H1 (cell line): Measurements from ENCODE around the gene ACACA. TPM values are rescaled to one million over a fixed set of nuclear protein-coding genes. Genes with fewer than 3 reads are reported as not detected.

ENCODE experiments used
- CTCF ChIA-PET: fragments of 300-600 bp; sonication (Branson Sonifier 250); formaldehyde crosslinking; loops from one replicate; lab custom pipeline; 2021; ENCODE audit not compliant: partially characterized antibody; lab: Charles Lee
- POLR2A ChIA-PET: fragments of 300-600 bp; sonication (Branson Sonifier 250); formaldehyde crosslinking; loops from one replicate; lab custom pipeline; 2021; ENCODE audit warnings: inconsistent platforms; ENCODE audit not compliant: partially characterized antibody; lab: Charles Lee
- DNase-seq, 2 experiments: peaks; one replicate each; pipeline versions ENCODE4 v3.0.0 to v3.0.0-alpha.2; 2010 to 2022; ENCODE audit warnings: low spot score in 2 of 2, low read depth in 1 of 2, mixed read lengths in 1 of 2
- FAIRE-seq: peaks from 2 replicates; lab custom pipeline; 2011; peaks lifted over from hg19 to GRCh38; lab: Jason Lieb, UNC
- H2AFZ ChIP-seq: 2 replicates; pipeline ENCODE4 v1.8.1; 2012; ENCODE audit warnings: low read length, inconsistent platforms
- H2AK5ac ChIP-seq: 2 replicates; pipeline ENCODE4 v1.6.1; 2013; ENCODE audit warnings: low read depth, low read length
- H2BK120ac ChIP-seq: replicated peaks from 2 replicates; pipeline ENCODE3; 2013; ENCODE audit warnings: low read depth, low read length, inconsistent platforms
- H2BK12ac ChIP-seq: 2 replicates; pipeline ENCODE4 v1.6.1; 2013; ENCODE audit warnings: low read depth, low read length
- H2BK15ac ChIP-seq: 2 replicates; pipeline ENCODE4 v1.6.1; 2013; ENCODE audit warnings: low read length
- H2BK20ac ChIP-seq: 2 replicates; pipeline ENCODE4 v1.6.1; 2013; ENCODE audit warnings: low read length
- H2BK5ac ChIP-seq: 2 replicates; pipeline ENCODE4 v1.6.1; 2013; ENCODE audit warnings: low read depth, low read length
- H3K14ac ChIP-seq: 2 replicates; pipeline ENCODE4 v1.6.1; 2013; ENCODE audit warnings: inconsistent platforms; ENCODE audit not compliant: insufficient read length
- H3K18ac ChIP-seq: 2 replicates; pipeline ENCODE4 v1.6.1; 2013; ENCODE audit warnings: low read length; ENCODE audit errors: extremely low read depth
- H3K23ac ChIP-seq: 2 replicates; pipeline ENCODE4 v1.6.1; 2013; ENCODE audit warnings: inconsistent platforms; ENCODE audit not compliant: insufficient read length
- H3K23me2 ChIP-seq: 2 replicates; pipeline ENCODE4 v1.6.1; 2013; ENCODE audit warnings: low read depth, low read length
- H3K27ac ChIP-seq: 2 replicates; pipeline ENCODE4 v1.6.1; 2011; ENCODE audit warnings: low read depth, low read length, inconsistent platforms
- H3K27me3 ChIP-seq, 4 experiments: replicated peaks in 1 of 4; 1 replicate in 1 of 4; 2 replicates in 3 of 4; pipeline versions ENCODE4 v1.6.1 to v1.8.1; 2011 to 2013; ENCODE audit warnings: low read length in 3 of 4, mild to moderate bottlenecking in 3 of 4, inconsistent platforms in 2 of 4, mixed read lengths in 2 of 4, moderate library complexity in 1 of 4; ENCODE audit not compliant: control insufficient read depth in 3 of 4, insufficient read depth in 3 of 4; ENCODE audit errors: extremely low read depth in 1 of 4
- H3K36me3 ChIP-seq, 4 experiments: 2 replicates each; pipeline versions ENCODE4 v1.6.1 to v1.8.1; 2011 to 2013; ENCODE audit warnings: mild to moderate bottlenecking in 4 of 4, low read length in 3 of 4, moderate library complexity in 2 of 4, control low read depth in 1 of 4, inconsistent platforms in 1 of 4; ENCODE audit not compliant: insufficient read depth in 4 of 4, control insufficient read depth in 2 of 4
- H3K4ac ChIP-seq: replicated peaks from 2 replicates; pipeline ENCODE3; 2013; ENCODE audit warnings: low read length, low read depth, mixed read lengths, inconsistent platforms; ENCODE audit not compliant: insufficient read length
- H3K4me1 ChIP-seq, 4 experiments: replicated peaks in 1 of 4; 1 replicate in 1 of 4; 2 replicates in 3 of 4; pipeline versions ENCODE4 v1.6.1 to v1.8.1; 2011 to 2013; ENCODE audit warnings: low read length in 3 of 4, inconsistent platforms in 2 of 4, mixed read lengths in 1 of 4; ENCODE audit not compliant: insufficient read depth in 4 of 4, control insufficient read depth in 3 of 4
- H3K4me2 ChIP-seq, 2 experiments: 2 replicates each; pipeline versions ENCODE4 v1.6.1 to v1.8.1; 2011 to 2013; ENCODE audit warnings: low read depth in 2 of 2, low read length in 2 of 2, control low read depth in 1 of 2, inconsistent platforms in 1 of 2, mild to moderate bottlenecking in 1 of 2; ENCODE audit not compliant: insufficient read depth in 1 of 2
- H3K4me3 ChIP-seq, 4 experiments: fragments of 200-600, 300-600 bp in 1 of 4; sonication (generic), shearing (Covaris generic), sonication (Bioruptor Twin) in 1 of 4; 2 replicates each; pipeline versions ENCODE4 v1.5.1 to v1.8.1; 2011 to 2016; ENCODE audit warnings: low read length in 4 of 4, low read depth in 3 of 4, control low read depth in 2 of 4, inconsistent platforms in 2 of 4, mild to moderate bottlenecking in 2 of 4, mixed read lengths in 1 of 4, moderate library complexity in 1 of 4; ENCODE audit not compliant: insufficient read depth in 2 of 4; ENCODE audit errors: extremely low read depth in 1 of 4
- H3K56ac ChIP-seq: replicated peaks from 2 replicates; pipeline ENCODE3; 2013; ENCODE audit warnings: low read depth, mild to moderate bottlenecking, mixed read lengths, low read length, inconsistent platforms; ENCODE audit not compliant: insufficient read length
- H3K79me1 ChIP-seq: 2 replicates; pipeline ENCODE4 v1.6.1; 2013; ENCODE audit warnings: low read depth, low read length, control low read depth
- H3K79me2 ChIP-seq, 2 experiments: 2 replicates each; pipeline versions ENCODE4 v1.6.1 to v1.8.1; 2012 to 2013; ENCODE audit warnings: low read length in 2 of 2, mild to moderate bottlenecking in 2 of 2, inconsistent platforms in 1 of 2; ENCODE audit not compliant: insufficient read depth in 2 of 2, control insufficient read depth in 1 of 2
- H3K9ac ChIP-seq, 4 experiments: replicated peaks in 1 of 4; 1 replicate in 1 of 4; 2 replicates in 3 of 4; pipeline versions ENCODE4 v1.6.1 to v1.8.1; 2011 to 2013; ENCODE audit warnings: low read depth in 3 of 4, low read length in 3 of 4, control low read depth in 2 of 4, mild to moderate bottlenecking in 2 of 4, moderate library complexity in 2 of 4, inconsistent platforms in 1 of 4; ENCODE audit errors: extremely low read depth in 1 of 4
- H3K9me3 ChIP-seq, 2 experiments: 2 replicates each; pipeline versions ENCODE4 v1.6.1 to v1.8.1; 2012 to 2013; ENCODE audit warnings: mild to moderate bottlenecking in 2 of 2, moderate library complexity in 2 of 2, control low read depth in 1 of 2, inconsistent platforms in 1 of 2, low read depth in 1 of 2, low read length in 1 of 2, mixed read lengths in 1 of 2; ENCODE audit not compliant: insufficient read depth in 2 of 2
- H4K20me1 ChIP-seq, 2 experiments: replicated peaks in 1 of 2; 2 replicates each; pipeline versions ENCODE3 to v1.8.1; 2011 to 2013; ENCODE audit warnings: inconsistent platforms in 2 of 2, low read length in 2 of 2, mild to moderate bottlenecking in 1 of 2; ENCODE audit not compliant: insufficient read depth in 2 of 2, control insufficient read depth in 1 of 2
- H4K5ac ChIP-seq: 2 replicates; pipeline ENCODE4 v1.6.1; 2013; ENCODE audit warnings: low read length, low read depth, mixed read lengths, inconsistent platforms; ENCODE audit not compliant: insufficient read length
- H4K8ac ChIP-seq: 2 replicates; pipeline ENCODE4 v1.8.0; 2013; ENCODE audit warnings: mild to moderate bottlenecking, moderate library complexity, low read length, inconsistent platforms; ENCODE audit not compliant: insufficient read depth; ENCODE audit errors: extremely low read depth
- H4K91ac ChIP-seq: replicated peaks from 2 replicates; pipeline ENCODE3; 2013; ENCODE audit warnings: low read length, mixed read lengths, inconsistent platforms; ENCODE audit not compliant: insufficient read length
- MAFK ChIP-seq: IDR thresholded peaks from 2 replicates; pipeline ENCODE4 v1.6.1; 2012; ENCODE audit warnings: low read depth, mild to moderate bottlenecking, improper control_type of control experiment, low read length
- TCF12 ChIP-seq: IDR thresholded peaks from 2 replicates; pipeline ENCODE4 v1.6.1; 2011; ENCODE audit warnings: low read depth, mild to moderate bottlenecking, low read length
- WGBS, 2 experiments: shearing (Covaris generic) in 1 of 2; methylation state at CpG; one replicate each; pipeline versions ENCODE4 v1.1.6 to v1.1.7; 2013 to 2015; ENCODE audit warnings: low lambda C conversion rate in 2 of 2, mixed read lengths in 2 of 2, inconsistent platforms in 1 of 2, low coverage in 1 of 2, missing lambda C conversion rate in 1 of 2; ENCODE audit not compliant: insufficient replicate concordance in 2 of 2, insufficient coverage in 1 of 2, insufficient read length in 1 of 2; ENCODE audit errors: extremely low coverage in 1 of 2, missing lambda C conversion rate in 1 of 2; 5-methylcytosine and 5-hydroxymethylcytosine counted together
- polyA plus RNA-seq, 7 experiments: library from polyadenylated mRNA; depleted of rRNA in 3 of 7; stranded (reverse) in 5 of 7; unstranded in 2 of 7; fragments of >200 nt in 5 of 7; fragments of 200-250 nt in 2 of 7; gene quantifications; 1 replicate in 5 of 7; 2 replicates in 1 of 7; 4 replicates in 1 of 7; pipeline versions ENCODE4 v1.2.1 to v1.2.3, GENCODE V29; 2011 to 2013; ENCODE audit warnings: missing spikeins in 2 of 7, mixed read lengths in 2 of 7
- total RNA-seq: library from RNA; stranded (reverse); fragmentation: NEBNext Ultra II Directional; extraction: Animal tissue kit (Norgen Biotek cat#: 25700); gene quantifications from 2 replicates; pipeline ENCODE4 v1.2.1, GENCODE V29; 2021
- TF ChIP-seq, protein P1 (sequence below): IDR thresholded peaks from 2 replicates; pipeline ENCODE4 v1.6.1; 2012; ENCODE audit warnings: low read length, inconsistent platforms

ACACA gene
- total and polyA plus RNA-seq, 2 of the 8 experiments (the other 6 are each of a cell fraction or from before 2014, with no cell fraction given) = 74.0 to 160 TPM

DNA sequence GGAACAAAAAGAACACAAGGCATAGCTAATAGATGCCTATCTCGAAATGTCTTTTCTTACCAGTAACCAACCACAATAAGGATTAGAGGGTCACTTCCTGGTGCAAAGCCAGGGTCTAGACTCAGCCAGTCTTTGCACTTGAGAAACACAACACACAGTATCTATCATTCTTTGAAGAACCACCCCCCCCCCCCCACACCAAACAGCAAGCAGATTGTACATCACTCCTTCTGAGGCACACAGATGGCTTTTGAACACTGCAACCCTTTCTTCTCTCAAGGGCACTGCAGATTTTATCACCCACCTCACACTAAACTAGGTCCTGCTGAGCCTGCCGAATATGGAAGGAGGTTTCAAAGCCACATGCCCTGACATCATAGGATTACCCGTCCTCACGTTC lies 312.2 kb downstream of the ACACA start:
- Histone ChIP-seq H2AK5ac (no peak overlapping the region), H2AFZ (no peak overlapping the region), H3K14ac (no peak overlapping the region), H3K23me2 (no peaks in the 10 kb centered on the region; the same call in 1 of the 2 replicates), H3K4me2 (no peak overlapping the region), H4K20me1 (no peaks in the 10 kb centered on the region), H3K9ac (no peak overlapping the region), H3K79me2 (no peaks in the 10 kb centered on the region), H4K5ac (no peak overlapping the region), H2BK120ac (no peak overlapping the region), H3K4me3 (no peak overlapping the region), H3K18ac (no peak overlapping the region), H2BK15ac (no peak overlapping the region), H3K36me3 (peaks cover 22 to 45% (median 32%) of the 10 kb centered on the region in 4 experiments; a peak in 7 of 8 replicates), H3K27ac (no peak overlapping the region), H3K4ac (no peak overlapping the region), H2BK5ac (no peak overlapping the region), H4K8ac (no peak overlapping the region), H3K23ac (no peak overlapping the region), H3K27me3 (no peaks in the 10 kb centered on the region), H3K9me3 (no peaks in the 10 kb centered on the region), H2BK20ac (no peak overlapping the region), H3K4me1 (no peaks in the 10 kb centered on the region; a peak in 1 of 7 replicates), H3K56ac (no peak overlapping the region), H2BK12ac (no peak overlapping the region), H3K79me1 (0 out of 2 replicates have a peak, but pooled peaks cover 2% of the 10 kb centered on the region), H4K91ac (no peak overlapping the region)
- FAIRE-seq = no peak
- no peak for DNase-seq
- WGBS, 2 experiments = 97% methylated on average over 4 of the region's 4 CpGs; no CpG with 5 or more reads in 1 of the 2 experiments
- ChIA-PET POLR2A (interaction anchor here (1.2 kb wide), 2 partner anchors 8 to 13 kb away, joined by 3 to 4 read pairs; no protein-coding TSS in a partner anchor), CTCF (interaction anchor here (0.6 to 1.4 kb wide), 2 partner anchors 26 to 286 kb away, joined by 3 to 4 read pairs; no protein-coding TSS in a partner anchor)
- no peak for TF ChIP-seq TCF12
- TF ChIP-seq, protein P1, sequence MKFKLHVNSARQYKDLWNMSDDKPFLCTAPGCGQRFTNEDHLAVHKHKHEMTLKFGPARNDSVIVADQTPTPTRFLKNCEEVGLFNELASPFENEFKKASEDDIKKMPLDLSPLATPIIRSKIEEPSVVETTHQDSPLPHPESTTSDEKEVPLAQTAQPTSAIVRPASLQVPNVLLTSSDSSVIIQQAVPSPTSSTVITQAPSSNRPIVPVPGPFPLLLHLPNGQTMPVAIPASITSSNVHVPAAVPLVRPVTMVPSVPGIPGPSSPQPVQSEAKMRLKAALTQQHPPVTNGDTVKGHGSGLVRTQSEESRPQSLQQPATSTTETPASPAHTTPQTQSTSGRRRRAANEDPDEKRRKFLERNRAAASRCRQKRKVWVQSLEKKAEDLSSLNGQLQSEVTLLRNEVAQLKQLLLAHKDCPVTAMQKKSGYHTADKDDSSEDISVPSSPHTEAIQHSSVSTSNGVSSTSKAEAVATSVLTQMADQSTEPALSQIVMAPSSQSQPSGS = no peak
- TF ChIP-seq MAFK = no peak
